ENCODE results near the gene MYEF2.

- TF ChIP-seq RFX5 (IDR thresholded peaks at IDR 0.05; ENCODE audit: low read depth, low read length) = no peak
- TF ChIP-seq TEAD2 (CRISPR knock-in tag; IDR thresholded peaks at IDR 0.05) = no peak
- no peak for TF ChIP-seq ELF4 (CRISPR knock-in tag; IDR thresholded peaks at IDR 0.05; ENCODE audit: borderline replicate concordance)
- TF ChIP-seq MYC (CRISPR knock-in tag; IDR thresholded peaks at IDR 0.05; ENCODE audit: borderline replicate concordance) = no peak
- TF ChIP-seq NRL (CRISPR knock-in tag; IDR thresholded peaks at IDR 0.05; ENCODE audit: borderline replicate concordance) = no peak
- no peak for TF ChIP-seq ZBTB7A (CRISPR knock-in tag; IDR thresholded peaks at IDR 0.05)
- TF ChIP-seq, protein P1, sequence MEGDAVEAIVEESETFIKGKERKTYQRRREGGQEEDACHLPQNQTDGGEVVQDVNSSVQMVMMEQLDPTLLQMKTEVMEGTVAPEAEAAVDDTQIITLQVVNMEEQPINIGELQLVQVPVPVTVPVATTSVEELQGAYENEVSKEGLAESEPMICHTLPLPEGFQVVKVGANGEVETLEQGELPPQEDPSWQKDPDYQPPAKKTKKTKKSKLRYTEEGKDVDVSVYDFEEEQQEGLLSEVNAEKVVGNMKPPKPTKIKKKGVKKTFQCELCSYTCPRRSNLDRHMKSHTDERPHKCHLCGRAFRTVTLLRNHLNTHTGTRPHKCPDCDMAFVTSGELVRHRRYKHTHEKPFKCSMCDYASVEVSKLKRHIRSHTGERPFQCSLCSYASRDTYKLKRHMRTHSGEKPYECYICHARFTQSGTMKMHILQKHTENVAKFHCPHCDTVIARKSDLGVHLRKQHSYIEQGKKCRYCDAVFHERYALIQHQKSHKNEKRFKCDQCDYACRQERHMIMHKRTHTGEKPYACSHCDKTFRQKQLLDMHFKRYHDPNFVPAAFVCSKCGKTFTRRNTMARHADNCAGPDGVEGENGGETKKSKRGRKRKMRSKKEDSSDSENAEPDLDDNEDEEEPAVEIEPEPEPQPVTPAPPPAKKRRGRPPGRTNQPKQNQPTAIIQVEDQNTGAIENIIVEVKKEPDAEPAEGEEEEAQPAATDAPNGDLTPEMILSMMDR (CRISPR knock-in tag; IDR thresholded peaks at IDR 0.05) = no peak
- TF ChIP-seq ZNF326 (CRISPR knock-in tag; IDR thresholded peaks at IDR 0.05; ENCODE audit: borderline replicate concordance) = no peak
- no peak for TF ChIP-seq JUND (CRISPR knock-in tag; IDR thresholded peaks at IDR 0.05)
- TF ChIP-seq, protein P2, sequence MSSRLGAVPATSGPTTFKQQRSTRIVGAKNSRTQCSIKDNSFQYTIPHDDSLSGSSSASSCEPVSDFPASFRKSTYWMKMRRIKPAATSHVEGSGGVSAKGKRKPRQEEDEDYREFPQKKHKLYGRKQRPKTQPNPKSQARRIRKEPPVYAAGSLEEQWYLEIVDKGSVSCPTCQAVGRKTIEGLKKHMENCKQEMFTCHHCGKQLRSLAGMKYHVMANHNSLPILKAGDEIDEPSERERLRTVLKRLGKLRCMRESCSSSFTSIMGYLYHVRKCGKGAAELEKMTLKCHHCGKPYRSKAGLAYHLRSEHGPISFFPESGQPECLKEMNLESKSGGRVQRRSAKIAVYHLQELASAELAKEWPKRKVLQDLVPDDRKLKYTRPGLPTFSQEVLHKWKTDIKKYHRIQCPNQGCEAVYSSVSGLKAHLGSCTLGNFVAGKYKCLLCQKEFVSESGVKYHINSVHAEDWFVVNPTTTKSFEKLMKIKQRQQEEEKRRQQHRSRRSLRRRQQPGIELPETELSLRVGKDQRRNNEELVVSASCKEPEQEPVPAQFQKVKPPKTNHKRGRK (CRISPR knock-in tag; IDR thresholded peaks at IDR 0.05) = no peak
- no peak for TF ChIP-seq HDAC2 (CRISPR knock-in tag; IDR thresholded peaks at IDR 0.05)
- TF ChIP-seq POLR2A (IDR thresholded peaks at IDR 0.05; ENCODE audit: insufficient read depth in 1 of 2, low read depth in 2 of 2, low read length in 2 of 2) = no peak
- no peak for TF ChIP-seq ZNF225 (CRISPR knock-in tag; IDR thresholded peaks at IDR 0.05)
These were observed 9.5 kb downstream of the MYEF2 start for GRCh38 chr15:48168616-48169015.
